IMR-90 (cell line): ENCODE measurements around the gene TMEM209. TPM values are rescaled to one million over a fixed set of nuclear protein-coding genes. Genes with fewer than 3 reads are reported as not detected.

Source experiments
- ATAC-seq: fragments of 200-7000 bp; cut with Tn5 transposase; 2 replicates; pipeline ENCODE4 v1.9.1; 2020; ENCODE audit warnings: low read depth, mild to moderate bottlenecking, moderate library complexity
- BruUV-seq: library from RNA; stranded (reverse); fragments of 400-500 nt; replicated peaks from 2 replicates; lab custom pipeline; 2021; lab: Mats Ljungman, UMichigan
- CTCF ChIA-PET: fragments of 300-600 bp; formaldehyde crosslinking; extraction: SDS; loops from one replicate; lab custom pipeline; 2021; ENCODE audit warnings: antibody characterized with exemption; lab: Yijun Ruan, JAX
- POLR2A ChIA-PET: fragments of 300-600 bp; sonication (Branson Sonifier 250); formaldehyde crosslinking; loops from one replicate; lab custom pipeline; 2022; ENCODE audit warnings: antibody characterized with exemption; ENCODE audit not compliant: unreplicated experiment; lab: Charles Lee
- DNase-seq: peaks from one replicate; pipeline ENCODE4 v3.0.0; 2013
- H2AFZ ChIP-seq: replicated peaks from 2 replicates; pipeline ENCODE3; 2013; ENCODE audit warnings: low read length, mild to moderate bottlenecking; ENCODE audit not compliant: poor library complexity
- H2AK5ac ChIP-seq: 2 replicates; pipeline ENCODE4 v1.6.1; 2013; ENCODE audit warnings: low read depth, low read length, inconsistent platforms
- H2AK9ac ChIP-seq: replicated peaks from 2 replicates; pipeline ENCODE3; 2013; ENCODE audit warnings: mild to moderate bottlenecking, low read depth, low read length, moderate library complexity; ENCODE audit not compliant: poor library complexity
- H2BK120ac ChIP-seq: 2 replicates; pipeline ENCODE4 v1.6.1; 2013; ENCODE audit warnings: low read depth, low read length, inconsistent platforms
- H2BK15ac ChIP-seq: 3 replicates; pipeline ENCODE4 v1.6.1; 2013; ENCODE audit warnings: low read depth, low read length, inconsistent platforms
- H2BK20ac ChIP-seq: 2 replicates; pipeline ENCODE4 v1.6.1; 2013; ENCODE audit warnings: low read depth, mild to moderate bottlenecking, inconsistent platforms, low read length, moderate library complexity
- H2BK5ac ChIP-seq: 2 replicates; pipeline ENCODE4 v1.6.1; 2013; ENCODE audit warnings: mild to moderate bottlenecking, low read depth, low read length, inconsistent platforms; ENCODE audit not compliant: poor library complexity, severe bottlenecking
- H3K14ac ChIP-seq: replicated peaks from 2 replicates; pipeline ENCODE4 v1.6.1; 2013; ENCODE audit warnings: low read depth, low read length, inconsistent platforms
- H3K18ac ChIP-seq: 2 replicates; pipeline ENCODE4 v1.6.1; 2013; ENCODE audit warnings: low read depth, low read length, control low read depth
- H3K23ac ChIP-seq: 2 replicates; pipeline ENCODE4 v1.6.1; 2013; ENCODE audit warnings: low read depth, low read length, inconsistent platforms
- H3K27ac ChIP-seq: 2 replicates; pipeline ENCODE4 v1.5.1; 2013; ENCODE audit warnings: mild to moderate bottlenecking, control low read depth, low read length; ENCODE audit not compliant: insufficient read depth
- H3K27me3 ChIP-seq: 2 replicates; pipeline ENCODE4 v1.6.1; 2013; ENCODE audit warnings: low read length; ENCODE audit not compliant: control insufficient read depth, insufficient read depth
- H3K36me3 ChIP-seq: 2 replicates; pipeline ENCODE4 v1.6.1; 2013; ENCODE audit warnings: low read length, mixed read lengths; ENCODE audit not compliant: control insufficient read depth, insufficient read depth
- H3K4ac ChIP-seq: 2 replicates; pipeline ENCODE4 v1.6.1; 2013; ENCODE audit warnings: low read depth, low read length, inconsistent platforms
- H3K4me1 ChIP-seq: 2 replicates; pipeline ENCODE4 v1.6.1; 2013; ENCODE audit warnings: low read length, mixed read lengths; ENCODE audit not compliant: control insufficient read depth, insufficient read depth
- H3K4me2 ChIP-seq: 2 replicates; pipeline ENCODE4 v1.6.1; 2013; ENCODE audit warnings: low read depth, mild to moderate bottlenecking, control low read depth, low read length, moderate library complexity
- H3K4me3 ChIP-seq: 2 replicates; pipeline ENCODE4 v1.5.1; 2013; ENCODE audit warnings: low read depth, mild to moderate bottlenecking, control low read depth, low read length, moderate library complexity; ENCODE audit not compliant: insufficient read depth
- H3K56ac ChIP-seq: 2 replicates; pipeline ENCODE4 v1.6.1; 2013; ENCODE audit warnings: low read length, inconsistent platforms; ENCODE audit not compliant: insufficient read depth; ENCODE audit errors: extremely low read depth
- H3K79me1 ChIP-seq, 2 experiments: 2 replicates each; pipeline ENCODE4 v1.6.1; 2013; ENCODE audit warnings: low read length in 2 of 2, inconsistent platforms in 1 of 2, low read depth in 1 of 2
- H3K9ac ChIP-seq: 2 replicates; pipeline ENCODE4 v1.6.1; 2013; ENCODE audit warnings: low read depth, low read length, control low read depth
- H3K9me1 ChIP-seq: 2 replicates; pipeline ENCODE4 v1.6.1; 2013; ENCODE audit warnings: low read length, inconsistent platforms; ENCODE audit not compliant: insufficient read depth
- H3K9me3 ChIP-seq: 2 replicates; pipeline ENCODE4 v1.6.1; 2013; ENCODE audit warnings: low read length; ENCODE audit not compliant: control insufficient read depth, insufficient read depth
- H4K20me1 ChIP-seq: 2 replicates; pipeline ENCODE4 v1.6.1; 2013; ENCODE audit warnings: low read length, inconsistent platforms; ENCODE audit not compliant: insufficient read depth
- H4K5ac ChIP-seq: 2 replicates; pipeline ENCODE4 v1.6.1; 2013; ENCODE audit warnings: mild to moderate bottlenecking, low read depth, low read length, control low read depth
- H4K8ac ChIP-seq, 2 experiments: 2 replicates each; pipeline ENCODE4 v1.6.1; 2013; ENCODE audit warnings: low read depth in 2 of 2, low read length in 2 of 2, control low read depth in 1 of 2, inconsistent platforms in 1 of 2
- H4K91ac ChIP-seq: 2 replicates; pipeline ENCODE4 v1.6.1; 2013; ENCODE audit warnings: low read depth, low read length, inconsistent platforms; ENCODE audit not compliant: insufficient read depth
- BHLHE40 ChIP-seq: fragments of 150-350 bp; IDR thresholded peaks from 2 replicates; pipeline ENCODE4 v1.6.1; 2016; ENCODE audit warnings: mild to moderate bottlenecking, low read depth, low read length
- CEBPB ChIP-seq: IDR thresholded peaks from 2 replicates; pipeline ENCODE4 v1.6.1; 2012; ENCODE audit warnings: low read depth, low read length, improper control_type of control experiment
- FOS ChIP-seq: fragments of 150-350 bp; IDR thresholded peaks from 2 replicates; pipeline ENCODE4 v1.6.1; 2016; ENCODE audit warnings: low read depth, low read length
- MAFK ChIP-seq: IDR thresholded peaks from 2 replicates; pipeline ENCODE4 v1.6.1; 2012; ENCODE audit warnings: low read depth, low read length, improper control_type of control experiment
- POLR2A ChIP-seq: IDR thresholded peaks from 2 replicates; pipeline ENCODE4 v1.6.1; 2012; ENCODE audit warnings: mild to moderate bottlenecking, low read depth, low read length
- RCOR1 ChIP-seq: IDR thresholded peaks from 2 replicates; pipeline ENCODE4 v1.6.1; 2012; ENCODE audit warnings: mild to moderate bottlenecking, low read length, improper control_type of control experiment; ENCODE audit not compliant: insufficient replicate concordance
- RFX5 ChIP-seq: IDR thresholded peaks from 2 replicates; pipeline ENCODE4 v1.8.0; 2012; ENCODE audit warnings: low read depth, mild to moderate bottlenecking, low read length, moderate library complexity
- whole genome bisulfite sequencing, 2 experiments: methylation state at CpG; one replicate each; pipeline versions ENCODE4 v1.1.5 to v1.1.7; 2013; ENCODE audit warnings: missing lambda C conversion rate in 2 of 2; ENCODE audit not compliant: insufficient read length in 1 of 2; ENCODE audit errors: extremely low coverage in 2 of 2; 5-methylcytosine and 5-hydroxymethylcytosine counted together
- dilution Hi-C: fragments of 300-500 bp; cut with HindIII; formaldehyde crosslinking; loops from one replicate; pipeline ENCODE4 v1.14.3; 2018; ENCODE audit warnings: low sequenced_read_pairs; ENCODE audit not compliant: unreplicated experiment
- in situ Hi-C: fragments of 300-500 bp; cut with MboI; formaldehyde crosslinking; loops from 3 replicates; pipeline ENCODE4 v1.14.3; 2019; ENCODE audit warnings: low sequenced_read_pairs, inconsistent platforms, mixed read lengths
- intact Hi-C: fragments of 100-400 bp; cut with micrococcal nuclease; formaldehyde crosslinking; loops from 2 replicates; pipeline ENCODE4 v1.10.0; 2022
- polyA plus RNA-seq, 3 experiments: library from polyadenylated mRNA; depleted of rRNA; stranded (reverse); fragments of >200 nt; gene quantifications; 2 replicates each; pipeline ENCODE4 v1.2.3, GENCODE V29; 2012; ENCODE audit warnings: low replicate concordance in 1 of 3
- total RNA-seq: library from RNA; depleted of rRNA; stranded (reverse); fragments of >200 nt; gene quantifications from 2 replicates; pipeline ENCODE4 v1.2.3, GENCODE V29; 2012
- TF ChIP-seq, protein P1 (sequence below): fragments of 150-350 bp; IDR thresholded peaks from 2 replicates; pipeline ENCODE4 v1.6.1; 2017; ENCODE audit warnings: mild to moderate bottlenecking, antibody characterized with exemption, low read length, low read depth
- TF ChIP-seq, protein P2 (sequence below): fragments of 150-350 bp; IDR thresholded peaks from 2 replicates; pipeline ENCODE4 v1.6.1; 2016; ENCODE audit warnings: low read depth, mild to moderate bottlenecking, low read length, moderate library complexity, borderline replicate concordance

The TMEM209 gene
- total and polyA plus RNA-seq, 2 of the 4 experiments (the other 2 are of a cell fraction) = 8.0 to 11.3 TPM

DNA sequence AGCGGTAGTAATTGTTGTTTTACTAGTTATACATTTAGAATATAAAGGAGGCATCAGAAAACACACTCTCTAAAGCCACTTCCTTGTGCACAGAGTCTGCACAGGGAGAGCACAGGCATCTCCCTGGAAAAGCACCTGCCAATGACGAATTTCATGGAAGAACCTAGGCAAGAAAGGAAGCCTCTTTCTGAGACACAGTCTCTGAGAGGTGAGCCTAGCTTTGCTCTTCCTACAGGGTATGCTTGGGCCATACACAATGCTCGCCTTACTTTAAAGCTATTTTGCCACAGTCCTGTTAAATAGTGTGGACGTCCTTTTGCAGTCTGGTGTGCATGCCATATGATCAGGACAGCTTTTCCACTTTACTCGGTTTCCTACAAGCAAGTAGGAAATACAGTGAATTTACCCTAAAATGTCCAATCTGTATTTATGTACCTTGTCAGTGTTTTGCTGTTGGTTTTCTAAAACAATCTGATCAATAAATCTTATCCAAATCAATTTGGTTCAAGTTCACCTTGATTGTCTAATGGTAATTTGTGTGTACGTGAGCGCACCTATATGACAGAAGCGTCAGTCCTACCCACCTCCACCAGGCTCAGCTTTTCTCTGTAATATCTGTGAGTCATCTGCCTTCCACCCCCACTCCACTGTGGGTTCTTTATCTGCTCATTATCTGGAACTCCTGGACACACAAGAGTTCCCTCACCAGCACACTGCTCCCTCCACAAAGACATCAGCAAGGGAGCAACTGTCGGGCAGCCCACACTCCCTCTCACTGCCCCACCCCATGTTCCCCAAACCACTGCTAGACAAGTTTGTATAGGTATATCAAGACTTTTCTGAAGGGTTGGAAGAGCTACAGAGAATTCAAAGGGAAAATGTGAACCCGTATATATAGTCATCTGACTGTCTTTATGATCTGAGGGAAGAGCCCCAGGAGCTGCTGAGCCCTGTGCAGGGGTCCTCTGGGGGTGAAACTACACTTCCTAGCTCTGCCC, 69.7 kb downstream of the TMEM209 start:
- Histone ChIP-seq H3K56ac (no peak overlapping the region), H3K9me3 (no peaks in the 10 kb centered on the region), H3K4me1 (peaks cover 6% of the 10 kb centered on the region; the same call in 1 of the 2 replicates), H3K79me1 (peaks cover 3% of the 10 kb centered on the region in 2 experiments; a peak in 1 of 4 replicates), H2BK15ac (no peak overlapping the region), H3K18ac (no peak overlapping the region; the same call in 1 of the 2 replicates), H3K27ac (no peak overlapping the region), H2BK20ac (no peak overlapping the region), H3K36me3 (peaks cover 25% of the 10 kb centered on the region), H2AK5ac (no peak overlapping the region), H3K23ac (no peak overlapping the region), H2AFZ (no peak overlapping the region), H2AK9ac (no peak overlapping the region), H3K4me2 (no peak overlapping the region), H3K9ac (no peak overlapping the region), H3K9me1 (peaks cover 7% of the 10 kb centered on the region; the same call in 1 of the 2 replicates), H3K14ac (no peak overlapping the region), H2BK120ac (no peak overlapping the region), H4K20me1 (no peaks in the 10 kb centered on the region), H4K8ac (no peak overlapping the region), H4K91ac (no peak overlapping the region), H3K4me3 (no peak overlapping the region), H3K4ac (no peak overlapping the region), H4K5ac (no peak overlapping the region), H3K27me3 (no peaks in the 10 kb centered on the region), H2BK5ac (no peak overlapping the region)
- ATAC-seq = peak; percentile 71; the same call in 1 of the 2 replicates
- POLR2A ChIA-PET = no interaction called here
- dilution Hi-C loops = no loop called here
- 50% methylated on average over 1 of the region's 10 CpGs; no CpG with 5 or more reads in 1 of the 2 experiments for WGBS, 2 experiments
- peak; percentile 45 for DNase-seq
- in situ Hi-C loops = no loop called here
- CTCF ChIA-PET = interaction anchor here (1.0 kb wide), 1 partner anchor 10 kb away, joined by 4 read pairs; no protein-coding TSS in a partner anchor
- intact Hi-C loops = no loop called here
- TF ChIP-seq, protein P1, sequence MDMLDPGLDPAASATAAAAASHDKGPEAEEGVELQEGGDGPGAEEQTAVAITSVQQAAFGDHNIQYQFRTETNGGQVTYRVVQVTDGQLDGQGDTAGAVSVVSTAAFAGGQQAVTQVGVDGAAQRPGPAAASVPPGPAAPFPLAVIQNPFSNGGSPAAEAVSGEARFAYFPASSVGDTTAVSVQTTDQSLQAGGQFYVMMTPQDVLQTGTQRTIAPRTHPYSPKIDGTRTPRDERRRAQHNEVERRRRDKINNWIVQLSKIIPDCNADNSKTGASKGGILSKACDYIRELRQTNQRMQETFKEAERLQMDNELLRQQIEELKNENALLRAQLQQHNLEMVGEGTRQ = no peak
- TF ChIP-seq MAFK (no peak), CEBPB (no peak), BHLHE40 (no peak), RFX5 (no peak), RCOR1 (no peak), POLR2A (no peak), FOS (peak; percentile 43)
- TF ChIP-seq, protein P2, sequence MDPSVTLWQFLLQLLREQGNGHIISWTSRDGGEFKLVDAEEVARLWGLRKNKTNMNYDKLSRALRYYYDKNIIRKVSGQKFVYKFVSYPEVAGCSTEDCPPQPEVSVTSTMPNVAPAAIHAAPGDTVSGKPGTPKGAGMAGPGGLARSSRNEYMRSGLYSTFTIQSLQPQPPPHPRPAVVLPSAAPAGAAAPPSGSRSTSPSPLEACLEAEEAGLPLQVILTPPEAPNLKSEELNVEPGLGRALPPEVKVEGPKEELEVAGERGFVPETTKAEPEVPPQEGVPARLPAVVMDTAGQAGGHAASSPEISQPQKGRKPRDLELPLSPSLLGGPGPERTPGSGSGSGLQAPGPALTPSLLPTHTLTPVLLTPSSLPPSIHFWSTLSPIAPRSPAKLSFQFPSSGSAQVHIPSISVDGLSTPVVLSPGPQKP = no peak
- no TSS peak for BruUV-seq
